ENCODE measurements around the gene BACH1.
"Not testable (repeated sequence)": the region's sequence is repeated elsewhere in the genome, so short reads cannot be mapped to it uniquely, and the experiment has no call there.

The BACH1 gene

DNA sequence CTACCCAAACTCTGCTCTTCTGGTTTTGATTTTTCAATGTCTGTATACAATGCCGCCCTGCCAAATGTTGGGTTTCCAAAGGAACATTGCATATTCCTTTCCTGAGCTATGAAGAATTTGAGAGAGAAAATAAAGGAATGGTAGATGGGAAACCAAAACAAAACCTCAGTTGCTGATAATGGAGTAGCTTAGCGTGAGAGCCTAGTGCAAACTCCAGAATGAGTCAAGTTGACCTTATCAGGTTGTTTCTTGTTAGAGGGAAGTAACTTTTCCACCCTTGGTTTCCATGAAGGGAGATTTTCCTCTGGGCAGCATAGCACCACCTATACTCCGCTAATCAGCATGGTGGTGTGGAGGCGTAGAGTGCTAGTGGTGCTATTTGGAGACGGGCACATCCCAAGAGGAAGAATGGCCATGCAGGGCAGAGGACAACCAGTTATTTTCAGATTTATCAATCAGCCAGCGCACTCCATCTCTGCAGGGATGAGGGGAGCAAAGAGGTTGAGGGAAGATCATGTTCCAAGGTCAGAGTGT is 51.6 kb downstream of the BACH1 start:
- DNase-seq = no peak

- no peak for DNase-seq
Measured at GRCh38 chr21:29351691-29352090, 53.0 kb downstream of the BACH1 start.

DNA sequence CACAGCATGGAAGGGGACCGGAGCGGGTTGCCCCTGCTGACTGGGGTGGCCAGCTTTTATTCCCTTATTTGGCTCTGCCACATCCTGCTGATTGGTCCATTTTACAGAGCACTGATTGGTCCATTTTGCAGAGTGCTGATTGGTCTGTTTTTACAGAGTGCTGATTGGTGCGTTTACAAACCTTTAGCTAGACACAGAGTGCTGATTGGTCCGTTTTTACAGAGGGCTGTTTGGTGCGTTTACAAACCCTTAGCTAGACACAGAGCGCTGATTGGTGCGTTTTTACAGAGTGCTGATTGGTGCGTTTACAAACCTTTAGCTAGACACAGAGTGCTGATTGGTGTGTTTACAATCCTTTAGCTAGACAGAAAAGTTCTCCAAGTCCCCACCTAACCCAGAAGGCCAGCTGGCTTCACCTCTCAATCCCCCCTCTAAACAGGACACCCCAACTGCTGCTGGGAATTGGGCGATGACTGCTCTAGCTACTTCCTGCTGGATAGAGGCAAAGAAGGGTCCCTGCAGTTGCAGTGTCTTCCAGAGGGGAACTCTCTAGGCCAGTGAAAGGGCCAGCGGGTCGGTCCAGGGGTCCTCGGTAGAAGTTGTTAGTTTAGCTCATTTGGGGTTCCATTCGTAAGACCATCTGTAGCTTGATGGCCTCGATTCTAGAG is 56.5 kb downstream of the BACH1 start:
- not testable (repeated sequence) for DNase-seq

- DNase-seq = not testable (repeated sequence)
Measured at GRCh38 chr21:29356291-29356690, 57.6 kb downstream of the BACH1 start.

DNA sequence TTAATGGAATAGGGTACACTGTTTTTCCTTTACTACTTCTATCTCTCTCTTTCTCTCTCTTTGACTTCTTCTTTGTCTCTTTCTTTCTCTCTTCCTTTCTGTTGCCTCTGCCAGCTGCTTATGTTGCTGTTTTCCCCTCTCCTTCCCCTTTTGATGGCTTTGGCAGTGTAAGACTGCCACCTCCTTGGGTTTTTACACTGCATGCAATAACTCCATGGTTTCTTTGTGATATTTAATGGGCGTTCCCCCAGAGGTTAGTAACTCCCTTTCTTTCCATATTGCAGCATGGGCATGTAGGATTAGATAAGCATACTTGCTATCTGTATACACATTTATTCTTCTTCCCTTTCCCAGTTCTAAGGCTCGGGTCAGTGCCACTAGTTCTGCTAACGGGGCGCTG is 58.1 kb downstream of the BACH1 start:
- not testable (repeated sequence) for DNase-seq

DNA sequence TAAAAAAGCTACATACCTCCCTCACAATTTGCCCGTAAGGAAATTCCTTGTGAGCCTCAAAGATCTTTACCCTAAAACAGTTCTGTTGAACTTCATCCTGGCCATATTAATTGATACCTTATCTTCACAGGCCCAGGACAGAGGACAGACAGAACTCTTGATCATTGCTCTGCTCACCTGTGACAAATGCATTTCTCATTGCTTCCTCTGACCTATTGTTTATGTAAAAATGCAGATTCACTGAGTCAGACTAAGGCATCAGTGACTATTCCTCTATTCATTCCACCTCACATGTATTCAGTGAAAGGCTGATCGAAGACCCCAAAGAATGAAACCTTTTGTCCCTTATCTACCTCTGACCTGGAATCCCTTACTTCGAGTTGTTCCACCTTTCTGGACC is 61.0 kb downstream of the BACH1 start:
- no peak for DNase-seq

DNA sequence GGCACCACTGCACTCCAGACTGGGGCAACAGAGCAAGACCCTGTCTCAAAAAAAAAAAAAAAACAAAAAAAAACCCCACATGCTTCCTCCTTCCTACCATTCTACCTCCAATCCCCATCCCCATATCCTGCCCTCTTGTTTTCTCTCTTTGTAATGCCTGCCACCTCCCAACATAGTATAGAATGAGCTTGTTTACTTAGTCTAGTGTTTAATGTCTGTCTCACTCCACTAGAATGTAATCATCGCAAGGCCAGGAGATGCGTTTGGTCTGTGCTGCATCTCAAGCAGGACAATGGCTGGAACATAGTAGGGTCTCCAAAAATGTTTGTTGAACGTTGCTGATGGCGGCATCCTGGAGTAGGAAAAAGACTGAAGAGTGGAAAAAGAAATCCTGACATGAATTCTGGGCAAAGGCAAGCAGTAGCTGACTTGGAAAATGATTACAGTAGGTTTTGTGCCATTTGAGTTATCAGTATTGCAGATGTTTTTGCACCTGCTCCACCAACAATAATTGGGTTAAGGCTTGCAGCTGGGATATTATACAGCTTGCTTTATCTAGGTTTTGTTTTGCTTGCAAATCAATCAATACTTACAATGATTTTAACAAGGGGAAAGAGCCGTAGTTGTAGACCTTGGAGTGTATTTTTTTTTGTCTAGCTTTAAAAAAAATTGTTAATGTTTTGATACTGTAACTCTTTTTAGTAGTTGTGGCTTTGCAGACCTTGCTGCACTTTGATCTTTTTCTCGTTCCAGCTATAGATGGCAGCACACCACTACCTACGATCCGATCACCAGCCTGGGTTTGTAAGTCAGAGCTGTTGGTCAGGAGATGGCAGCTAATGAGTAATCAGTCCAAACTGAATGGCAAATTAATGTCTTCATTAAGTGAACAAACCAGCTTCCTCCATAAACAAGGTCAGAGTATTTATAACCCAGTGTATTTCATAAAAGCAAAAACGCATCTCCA is 62.4 kb downstream of the BACH1 start:
- DNase-seq = no peak

GRCh38 chr21:29362758-29363157 is 64.0 kb downstream of the BACH1 start:
- no peak for DNase-seq

DNA sequence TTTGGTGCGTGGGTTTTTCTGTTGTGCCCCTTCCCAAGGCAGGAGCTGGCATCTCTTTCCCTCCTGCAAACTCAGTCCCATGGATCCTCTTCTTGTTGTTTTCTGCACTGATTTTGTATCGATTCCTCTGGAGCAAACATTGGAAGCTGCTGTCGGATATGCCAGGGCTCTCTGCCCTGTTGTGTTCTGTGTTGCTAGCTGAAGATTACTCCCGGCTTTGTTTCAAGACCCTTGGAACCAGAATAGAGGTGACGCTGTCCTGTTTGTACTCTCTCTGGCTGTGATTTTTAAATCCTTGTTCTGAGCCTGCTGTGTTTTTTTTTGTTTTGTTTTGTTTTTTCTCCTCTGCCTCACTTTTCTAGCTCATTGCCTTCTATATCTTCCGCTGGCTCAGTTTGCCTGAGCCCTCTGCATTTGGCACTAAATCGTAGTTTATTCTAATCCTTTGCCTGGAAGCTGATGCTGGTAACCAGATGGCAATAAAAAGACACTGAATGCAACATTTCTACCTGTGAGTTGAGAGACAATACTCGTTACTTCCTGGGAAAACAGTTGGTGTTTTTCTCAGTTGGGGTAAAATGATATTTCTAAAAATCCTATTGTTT is 67.0 kb downstream of the BACH1 start:
- DNase-seq = no peak

DNA sequence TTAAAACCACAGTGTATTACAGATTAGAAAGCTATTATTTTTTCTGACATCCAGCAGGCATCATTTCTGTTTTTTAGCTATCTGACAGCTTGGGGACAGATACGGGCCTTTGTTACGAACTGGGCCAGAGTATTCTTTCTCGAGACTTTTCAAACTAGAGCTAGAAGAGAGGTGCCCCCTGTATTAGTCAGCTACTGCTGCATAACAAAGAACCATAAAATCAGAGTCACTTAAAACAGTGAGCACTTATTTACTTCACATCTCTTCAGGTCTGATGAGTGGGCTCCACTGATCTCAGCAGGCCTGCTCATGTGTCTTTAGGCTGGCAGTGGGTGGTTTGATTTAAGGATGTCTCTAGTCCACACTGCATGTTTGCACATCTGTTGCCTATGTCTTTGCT is 67.8 kb downstream of the BACH1 start:
- DNase-seq = no peak

DNA sequence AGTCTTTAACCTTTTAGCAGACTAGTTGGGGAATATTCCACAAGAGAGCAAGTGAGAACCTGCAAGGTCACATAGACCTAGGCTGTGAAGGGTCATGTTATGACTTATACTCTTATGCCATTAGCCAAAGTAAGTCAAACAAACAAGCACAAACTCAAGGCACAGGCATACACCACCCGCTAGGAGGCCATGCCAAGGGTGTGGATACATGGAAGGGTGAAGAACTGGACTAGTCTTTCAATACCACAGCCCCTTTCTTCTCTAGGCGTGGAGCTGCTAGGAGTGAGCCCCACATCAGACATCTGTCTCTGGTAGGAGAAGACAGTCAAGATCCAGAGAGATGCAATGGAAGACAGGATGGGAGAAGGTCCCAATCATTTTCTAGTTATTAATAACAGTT is 68.6 kb downstream of the BACH1 start:
- no peak for DNase-seq

DNA sequence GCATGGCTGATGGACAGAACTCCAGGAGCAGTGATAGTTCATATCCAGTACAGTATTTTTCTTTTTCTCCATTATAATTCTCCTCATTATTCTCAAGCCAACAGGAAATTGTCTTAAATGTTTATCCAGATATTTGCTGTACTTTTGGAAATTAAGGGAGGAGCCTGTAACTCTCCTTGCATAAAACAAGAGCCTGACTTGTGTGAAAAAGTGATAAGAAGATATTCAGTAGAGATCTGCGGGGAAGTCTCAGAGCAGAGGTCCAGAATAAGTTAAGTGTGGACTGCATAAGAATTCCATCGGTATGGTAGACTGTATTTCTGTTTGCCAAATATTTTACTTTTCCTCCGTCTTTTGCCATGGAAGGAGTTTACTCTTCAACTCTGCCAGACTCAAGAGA is 70.2 kb downstream of the BACH1 start:
- no peak for DNase-seq

DNA sequence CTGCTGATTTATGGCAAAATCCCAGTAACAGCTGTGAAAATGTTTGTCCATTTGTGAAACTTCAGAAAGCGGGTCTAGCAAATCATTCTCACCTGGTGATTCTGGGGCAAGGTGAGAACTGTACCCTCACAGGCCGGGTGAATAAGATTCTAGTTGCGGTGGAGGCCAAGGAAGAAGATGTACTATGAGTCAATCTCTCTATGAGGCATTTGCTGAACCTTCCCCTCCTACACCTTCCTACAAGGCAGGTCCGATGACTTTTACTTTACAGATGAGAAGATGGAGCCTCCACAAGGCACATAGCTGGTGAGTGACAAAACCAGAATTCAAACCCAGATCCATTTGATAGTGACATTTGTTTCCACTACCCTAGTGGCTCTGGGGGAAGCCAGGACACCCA is 72.7 kb downstream of the BACH1 start:
- no peak for DNase-seq

DNA sequence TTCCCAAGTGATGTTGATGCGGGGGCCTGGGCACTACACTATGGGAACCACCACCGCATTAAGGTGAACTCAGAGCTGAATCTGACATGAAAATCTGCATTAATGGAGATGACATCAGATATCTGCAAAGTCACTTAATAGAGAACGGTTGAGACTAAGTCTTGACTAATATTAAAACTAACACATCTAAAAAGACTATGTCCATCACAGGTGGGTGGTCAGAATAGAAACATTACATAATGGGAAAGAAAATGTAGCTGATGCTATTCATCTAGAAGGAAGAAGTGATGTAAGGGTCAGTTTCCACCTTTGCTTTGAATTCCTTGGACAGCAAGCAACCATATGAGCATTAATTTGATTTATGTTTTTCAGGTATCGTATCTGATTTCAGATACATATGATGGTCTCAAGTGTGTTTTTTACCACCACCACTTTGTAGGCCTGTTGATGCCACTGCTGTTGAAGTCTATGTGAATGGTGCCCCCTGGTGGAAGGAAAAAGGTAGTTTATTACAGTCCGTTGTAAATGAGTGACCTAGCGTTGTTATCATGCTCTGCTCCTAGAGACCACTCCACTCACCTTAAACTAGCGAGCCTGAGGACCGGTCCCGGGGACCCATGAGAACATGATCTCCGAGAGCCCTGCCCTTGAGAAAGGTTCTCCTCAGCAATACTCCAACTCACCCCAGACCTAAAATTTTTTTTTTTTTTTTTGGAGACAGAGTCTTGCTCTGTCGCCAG is 73.5 kb downstream of the BACH1 start:
- DNase-seq = peak; percentile 32 to 72

- DNase-seq = no peak
Measured at GRCh38 chr21:29374481-29374880, 75.8 kb downstream of the BACH1 start.

DNA sequence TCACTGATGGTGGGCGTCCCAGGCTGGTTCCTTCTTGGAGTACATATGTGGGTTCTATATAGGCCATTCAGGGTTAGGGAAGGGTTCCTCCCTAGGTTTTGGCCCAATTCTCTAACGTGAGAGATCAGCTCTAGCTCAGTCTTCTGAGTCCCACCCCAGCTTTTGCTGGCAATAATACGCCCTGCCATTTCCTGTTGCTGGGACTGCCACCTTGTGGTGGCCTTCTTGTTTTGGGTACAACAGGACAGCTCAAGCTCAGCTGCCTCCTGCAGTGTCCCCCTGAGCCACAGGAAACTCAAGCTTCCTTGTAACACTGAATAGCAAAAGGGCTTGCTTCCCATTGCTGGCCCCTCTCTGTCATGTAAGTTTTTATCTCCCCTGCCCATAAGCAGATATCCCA is 77.8 kb downstream of the BACH1 start:
- no peak for DNase-seq

GRCh38 chr21:29377266-29377665 is 78.5 kb downstream of the BACH1 start:
- no peak for DNase-seq

- DNase-seq = no peak
Measured at GRCh38 chr21:29378832-29379231, 80.1 kb downstream of the BACH1 start.

GRCh38 chr21:29379517-29380054 is 80.9 kb downstream of the BACH1 start:
- DNase-seq = no peak

- no peak for DNase-seq
Measured at GRCh38 chr21:29382030-29382654, 83.4 kb downstream of the BACH1 start.

- DNase-seq = peak in 1 of 2 experiments; percentile 13
Measured at GRCh38 chr21:29384683-29385359, 86.1 kb downstream of the BACH1 start.
